ENCODE measurements around the gene SMTNL2.

The SMTNL2 gene

GRCh38 chr17:4545217-4545951 lies 38.9 kb upstream of the SMTNL2 start:
- no peak for DNase-seq

DNA sequence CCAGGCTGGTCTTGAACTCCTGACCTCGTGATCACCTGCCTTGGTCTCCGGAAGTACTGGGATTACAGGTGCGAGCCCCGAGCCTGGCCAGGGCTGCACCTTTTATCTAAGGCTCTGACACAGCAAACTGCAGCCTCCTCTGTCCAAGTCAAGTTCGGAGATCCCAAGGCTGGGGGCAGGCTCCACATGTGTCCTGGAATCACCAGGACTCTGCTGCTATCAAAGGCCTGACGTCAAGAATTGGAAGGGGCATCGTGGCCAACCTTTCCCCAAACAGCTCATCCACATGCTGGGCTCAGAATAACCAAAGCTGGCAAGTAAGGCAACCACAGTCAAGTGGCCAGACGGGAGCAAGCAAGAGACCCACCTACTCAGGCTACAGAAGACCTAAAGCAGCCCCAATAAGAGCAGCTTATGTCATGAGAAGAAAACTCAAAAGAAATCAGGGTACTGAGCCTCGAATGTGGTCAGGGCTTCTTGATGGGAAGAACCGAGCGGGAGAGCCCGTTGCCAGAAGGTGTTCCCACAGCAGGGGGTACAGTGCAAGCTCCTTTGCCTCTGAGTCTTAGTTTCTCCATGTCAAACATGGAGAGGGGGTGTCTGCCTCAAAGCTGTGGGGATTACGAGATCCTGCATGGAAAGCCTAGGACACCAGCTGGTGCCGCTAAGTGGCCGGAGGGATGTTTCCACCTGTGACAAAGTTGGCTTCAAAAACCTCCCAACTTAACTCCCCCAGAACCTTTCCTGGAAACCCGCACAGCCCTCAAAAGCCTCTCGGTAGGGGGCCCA lies 37.0 kb upstream of the SMTNL2 start:
- no peak for DNase-seq

GRCh38 chr17:4548061-4548461 lies 36.3 kb upstream of the SMTNL2 start:
- no peak for DNase-seq

GRCh38 chr17:4548721-4549531 lies 35.4 kb upstream of the SMTNL2 start:
- no peak for DNase-seq

DNA sequence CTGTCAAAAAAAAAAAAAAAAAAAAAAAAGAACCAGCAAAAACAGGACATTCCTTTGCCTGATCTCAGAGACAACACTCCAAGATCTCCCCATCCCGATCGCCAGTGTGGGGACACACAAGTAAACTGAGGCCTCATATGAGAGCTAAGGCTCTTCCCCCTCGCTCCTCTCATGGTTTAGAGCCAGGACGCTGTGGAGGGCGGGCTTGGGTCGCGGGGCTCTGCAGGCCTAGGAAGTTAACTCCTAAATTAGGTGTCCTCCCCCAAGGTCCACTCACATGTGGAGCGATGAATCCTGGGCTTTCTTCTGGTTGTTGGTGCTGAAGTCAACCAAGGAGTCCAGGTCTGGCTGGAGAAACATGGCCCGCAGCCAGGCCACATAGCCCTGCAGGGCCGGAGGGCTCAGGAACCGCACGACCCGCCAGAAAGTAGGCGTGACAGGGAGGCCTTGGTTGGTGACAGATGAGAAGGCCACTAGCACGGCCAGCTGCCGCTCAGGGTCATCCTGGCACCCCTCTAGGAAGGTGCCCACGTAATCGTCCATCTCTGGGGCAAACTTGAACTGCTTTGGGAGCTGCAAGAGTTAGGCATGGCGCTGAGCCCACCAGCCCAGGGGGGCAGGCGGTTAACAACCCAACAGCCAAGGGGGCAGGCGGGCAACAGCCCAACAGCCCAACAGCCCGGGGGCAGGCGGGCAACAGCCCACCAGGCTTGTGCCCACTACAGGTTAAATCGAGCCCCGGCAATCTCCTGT lies 34.4 kb upstream of the SMTNL2 start:
- no peak for DNase-seq

GRCh38 chr17:4550534-4551039 lies 33.7 kb upstream of the SMTNL2 start:
- no peak for DNase-seq

DNA sequence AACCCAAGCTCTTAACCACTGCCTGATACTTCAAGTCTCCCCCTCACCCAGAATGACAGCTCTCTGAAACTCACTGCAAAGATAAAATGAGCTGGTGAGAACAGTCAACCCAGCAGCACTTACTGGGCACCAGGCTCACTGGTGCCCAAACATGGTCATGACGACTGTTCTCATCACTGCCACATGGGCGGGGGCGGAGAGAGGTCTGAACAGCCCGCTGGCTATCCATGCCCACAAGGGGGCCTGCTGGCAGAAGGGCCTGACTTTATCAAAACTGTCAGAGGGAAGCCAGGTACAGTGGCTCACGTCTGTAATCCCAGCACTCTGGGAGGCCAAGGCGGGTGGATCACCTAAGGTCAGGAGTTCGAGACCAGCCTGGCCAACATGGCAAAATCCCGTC lies 33.2 kb upstream of the SMTNL2 start:
- DNase-seq, result no peak

DNA sequence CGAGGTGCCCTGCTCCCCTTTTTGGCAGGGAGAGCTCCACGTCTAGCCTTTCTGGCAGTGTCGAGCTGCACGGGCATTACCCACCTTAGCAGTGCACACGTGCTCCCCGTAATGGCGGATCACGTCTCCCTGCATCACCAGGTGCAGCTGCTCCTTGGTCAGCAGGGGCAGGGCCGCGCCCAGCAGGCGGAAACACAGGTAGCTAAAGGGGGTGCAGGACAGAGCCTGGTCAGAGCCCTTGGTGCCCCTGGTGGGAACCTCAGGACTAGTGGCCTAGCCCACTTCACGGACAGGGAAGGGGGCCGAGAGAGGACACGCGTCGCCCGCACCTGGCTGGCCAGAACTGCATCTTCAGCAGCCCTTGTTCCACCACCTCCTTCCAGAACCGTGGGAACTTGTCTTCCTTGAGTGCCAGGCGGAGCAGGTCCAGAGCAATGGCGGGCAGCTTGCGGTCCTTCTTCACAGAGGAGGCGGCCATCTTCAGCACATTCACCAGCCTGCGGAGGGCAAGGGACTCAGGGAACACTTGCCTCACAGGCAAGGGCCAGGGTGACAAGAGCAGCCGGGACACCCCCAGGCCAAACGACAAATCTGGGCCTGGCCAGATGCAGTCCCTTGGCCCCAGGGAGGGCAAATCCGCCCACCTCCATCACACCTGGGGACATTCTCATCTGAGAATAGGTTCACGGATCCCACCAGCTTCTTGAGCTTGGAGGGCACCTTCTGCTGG lies 32.4 kb upstream of the SMTNL2 start:
- DNase-seq, result no peak

- DNase-seq, result no peak
These were observed 30.7 kb upstream of the SMTNL2 start for GRCh38 chr17:4553669-4554068.

DNA sequence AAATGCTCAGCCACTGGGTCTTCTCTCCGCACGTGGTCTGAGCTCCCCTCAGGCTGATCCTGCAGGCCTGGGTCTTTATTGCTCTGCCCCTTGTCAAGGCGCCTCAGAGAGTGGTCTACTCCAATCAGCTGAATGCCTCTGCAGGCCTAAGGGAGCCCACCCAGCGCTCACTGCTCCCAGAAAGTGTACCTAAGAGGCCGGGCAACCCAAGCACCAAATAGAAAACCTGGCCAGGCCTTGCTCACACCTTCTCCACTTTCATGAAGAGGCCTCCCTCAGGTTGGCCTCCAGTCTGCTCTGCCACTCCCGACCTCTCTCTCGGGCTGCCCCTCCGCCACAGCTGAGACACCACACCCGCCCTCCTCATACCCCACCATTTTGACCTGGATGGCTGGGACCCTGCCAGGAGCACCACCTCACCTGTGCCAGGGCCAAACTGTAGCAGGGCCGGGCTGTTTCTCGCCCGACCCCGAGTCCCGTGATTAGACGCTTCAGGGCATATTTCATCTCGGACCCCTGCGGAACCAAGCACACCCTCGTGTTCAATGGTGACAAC lies 29.8 kb upstream of the SMTNL2 start:
- no peak for DNase-seq

- DNase-seq, result peak; percentile 94
These were observed 29.1 kb upstream of the SMTNL2 start, which contains the start of gene MYBBP1A for GRCh38 chr17:4554997-4555799. MYBBP1A (minus strand) TSS chr17:4555384; CDS start chr17:4555324, 60 bp downstream.

DNA sequence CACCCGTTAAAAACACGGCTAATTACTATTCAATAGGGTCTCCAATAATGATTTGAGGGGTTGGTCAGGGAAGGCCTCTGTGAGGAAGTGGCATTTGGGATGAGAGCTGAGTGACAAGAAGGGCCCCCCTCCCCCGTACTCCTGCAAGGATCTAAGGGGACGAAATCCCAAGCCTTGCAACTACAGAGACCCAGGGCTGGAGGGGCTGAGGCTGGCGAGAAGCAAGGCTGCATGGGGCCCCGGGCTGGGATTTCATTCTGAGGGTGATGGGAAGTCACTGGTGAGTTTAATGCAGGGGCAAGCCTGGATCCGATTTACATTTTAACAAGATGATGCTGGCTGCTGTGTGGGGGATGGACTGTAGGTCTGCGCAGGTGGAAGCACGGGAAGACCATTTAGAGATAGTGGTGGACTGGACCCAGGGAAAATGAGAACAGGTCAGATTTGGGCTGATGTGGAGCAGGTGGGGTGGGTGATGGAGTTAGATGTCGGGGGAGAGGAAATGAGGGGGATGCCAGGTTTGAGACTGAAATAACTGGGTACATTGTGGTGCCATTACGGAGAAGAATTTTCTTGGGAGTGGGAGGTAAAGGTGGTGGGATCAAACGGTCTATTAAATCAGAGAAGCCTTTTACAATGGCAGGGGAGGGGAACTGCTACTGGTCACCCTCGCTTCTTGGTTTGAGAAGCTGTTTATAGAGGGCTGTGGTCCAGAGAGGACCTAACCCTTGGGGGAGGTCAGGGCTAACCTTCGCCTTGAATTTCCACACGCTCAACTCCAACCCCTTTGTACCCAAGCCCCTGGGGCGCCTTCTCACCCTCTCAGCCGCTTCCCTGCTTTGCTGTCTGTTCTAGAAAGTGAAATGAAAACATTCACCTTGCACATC lies 28.2 kb upstream of the SMTNL2 start:
- no peak for DNase-seq

DNA sequence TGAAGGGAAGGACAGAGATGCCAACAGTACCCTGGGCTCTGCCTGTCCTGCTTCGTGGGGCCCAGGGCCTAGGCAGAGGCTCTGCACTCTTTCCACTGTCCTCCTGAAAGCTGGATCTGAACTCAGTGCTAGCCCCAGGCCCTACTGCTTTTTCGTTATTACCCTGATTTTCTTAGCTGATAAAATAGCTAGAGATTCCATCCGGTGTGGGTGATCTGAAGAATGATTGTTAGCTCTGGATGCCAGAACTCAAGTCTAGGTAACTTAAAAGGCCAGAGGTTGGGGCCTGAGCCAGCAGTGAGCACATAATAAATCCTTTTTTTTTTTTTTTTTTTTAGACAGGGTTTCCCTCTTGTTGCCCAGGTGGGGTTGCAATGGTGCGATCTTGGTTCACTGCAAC lies 27.3 kb upstream of the SMTNL2 start:
- DNase-seq, result no peak

GRCh38 chr17:4557626-4558346 lies 26.5 kb upstream of the SMTNL2 start:
- no peak for DNase-seq

DNA sequence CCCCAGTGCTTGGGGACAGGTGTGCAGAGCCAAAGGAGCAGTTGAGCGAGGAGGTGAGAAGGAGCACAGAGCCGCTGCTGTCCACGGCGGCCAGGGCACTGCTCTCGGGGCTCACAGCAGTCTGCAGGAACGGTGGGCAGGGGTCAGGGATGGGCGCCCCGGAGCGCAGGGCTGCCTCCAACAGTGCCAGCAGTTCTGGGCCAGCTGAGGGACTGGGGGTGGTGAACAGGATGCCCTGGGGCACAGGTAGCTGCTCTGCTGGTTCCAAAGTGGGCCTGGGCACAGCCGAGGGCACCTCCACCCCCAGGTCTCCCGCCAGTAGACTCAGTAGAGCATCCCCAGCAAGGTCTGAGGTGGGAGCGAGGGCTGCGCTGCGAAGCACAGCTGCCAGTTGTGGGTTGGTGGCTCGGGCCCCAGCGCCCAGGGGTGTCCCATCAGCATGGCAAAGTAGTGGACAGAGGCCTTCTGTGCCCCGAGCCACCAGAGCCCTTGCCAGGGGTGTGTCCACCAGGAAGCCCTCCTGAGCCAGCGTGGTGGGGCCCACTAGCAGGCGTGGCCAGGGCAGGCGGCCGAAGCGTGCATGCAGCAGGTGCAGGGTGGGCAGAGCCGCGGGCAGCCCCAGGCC lies 25.9 kb upstream of the SMTNL2 start:
- DNase-seq, result no peak

GRCh38 chr17:4559139-4559791 lies 25.1 kb upstream of the SMTNL2 start:
- DNase-seq, result no peak

DNA sequence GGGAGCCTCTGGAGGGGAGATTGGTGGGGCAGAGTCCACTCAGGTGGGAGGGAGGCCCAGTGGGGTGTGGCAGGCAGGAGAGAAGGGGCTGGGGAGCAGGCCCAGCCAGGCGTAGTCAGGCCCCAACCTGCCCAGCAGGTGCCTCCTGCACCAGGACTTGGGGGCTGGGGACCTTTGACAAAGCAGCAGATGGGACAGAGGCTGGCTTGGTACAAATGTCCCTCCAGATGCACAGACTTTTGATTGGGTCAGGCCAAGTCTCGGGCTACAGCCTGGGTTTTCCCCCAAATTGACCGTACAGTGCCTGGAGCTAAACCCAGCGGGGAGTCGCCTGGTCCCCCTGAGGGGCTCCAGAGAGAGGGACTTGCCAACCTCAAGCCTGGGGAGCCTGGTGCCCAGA lies 24.4 kb upstream of the SMTNL2 start:
- DNase-seq, result no peak

- no peak for DNase-seq
These were observed 23.9 kb upstream of the SMTNL2 start, which contains the start of gene GGT6 for GRCh38 chr17:4560421-4560820. GGT6 (minus strand) TSS chr17:4560577; CDS start chr17:4560521, 56 bp downstream.
